Neural progenitor cell (in vitro differentiated cells): Measurements from ENCODE around the gene TXNDC11.

ENCODE experiments used
- CTCF ChIP-seq: fragments of 200-600 bp; sonication (generic); IDR thresholded peaks from 2 replicates; pipeline ENCODE4 v1.5.1; 2017; ENCODE audit warnings: antibody characterized with exemption, mild to moderate bottlenecking
- EZH2phosphoT487 ChIP-seq: fragments of 200-600 bp; sonication (generic); IDR thresholded peaks from 2 replicates; pipeline ENCODE4 v1.6.1; 2017; ENCODE audit warnings: antibody characterized with exemption

DNA sequence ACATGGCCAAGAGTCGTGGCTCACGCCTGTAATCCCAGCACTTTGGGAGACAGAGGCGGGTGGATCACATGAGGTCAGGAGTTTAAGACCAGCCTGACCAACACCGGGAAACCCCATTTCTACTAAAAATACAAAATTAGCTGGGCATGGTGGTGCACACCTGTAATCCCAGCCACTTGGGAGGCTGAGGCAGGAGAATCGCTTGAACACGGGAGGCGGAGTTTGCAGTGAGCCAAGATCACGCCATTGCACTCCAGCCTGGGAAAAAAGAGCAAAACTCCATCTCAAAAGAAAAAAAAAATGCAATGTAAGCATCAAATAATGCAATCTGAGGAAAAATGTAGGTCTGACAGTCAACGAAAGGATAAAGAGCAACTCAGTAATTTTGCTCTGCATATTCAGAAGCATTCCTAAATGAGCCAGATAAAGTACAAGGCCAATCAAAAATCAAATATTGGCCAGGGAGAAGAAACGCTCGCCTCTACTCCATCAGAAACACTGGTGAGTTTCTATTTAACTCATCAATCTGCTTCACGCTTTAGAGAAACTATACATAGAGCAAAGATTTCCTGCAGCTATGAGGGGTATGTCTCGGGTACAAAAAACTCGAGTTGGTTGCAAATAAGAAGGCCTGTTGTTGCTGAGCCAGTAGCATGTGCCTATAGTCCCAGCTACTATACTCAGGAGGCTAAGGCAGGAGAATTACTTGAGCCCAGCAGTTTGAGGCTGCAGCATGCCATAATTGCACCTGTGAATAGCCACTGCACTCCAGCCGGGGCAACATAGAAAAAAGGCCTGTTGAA lies 3.7 kb downstream of the TXNDC11 start:
- TF ChIP-seq CTCF (no peak), EZH2phosphoT487 (no peak)
